ENCODE measurements around the gene PER1. TPM values are rescaled to one million over a fixed set of nuclear protein-coding genes. Genes with fewer than 3 reads are reported as not detected.

Gene PER1
- total and polyA plus RNA-seq, 9 of the 15 experiments (the other 6 are each of a cell fraction or from before 2014, with no cell fraction given), result 0.13 to 26.0 (median 3.4) TPM

DNA sequence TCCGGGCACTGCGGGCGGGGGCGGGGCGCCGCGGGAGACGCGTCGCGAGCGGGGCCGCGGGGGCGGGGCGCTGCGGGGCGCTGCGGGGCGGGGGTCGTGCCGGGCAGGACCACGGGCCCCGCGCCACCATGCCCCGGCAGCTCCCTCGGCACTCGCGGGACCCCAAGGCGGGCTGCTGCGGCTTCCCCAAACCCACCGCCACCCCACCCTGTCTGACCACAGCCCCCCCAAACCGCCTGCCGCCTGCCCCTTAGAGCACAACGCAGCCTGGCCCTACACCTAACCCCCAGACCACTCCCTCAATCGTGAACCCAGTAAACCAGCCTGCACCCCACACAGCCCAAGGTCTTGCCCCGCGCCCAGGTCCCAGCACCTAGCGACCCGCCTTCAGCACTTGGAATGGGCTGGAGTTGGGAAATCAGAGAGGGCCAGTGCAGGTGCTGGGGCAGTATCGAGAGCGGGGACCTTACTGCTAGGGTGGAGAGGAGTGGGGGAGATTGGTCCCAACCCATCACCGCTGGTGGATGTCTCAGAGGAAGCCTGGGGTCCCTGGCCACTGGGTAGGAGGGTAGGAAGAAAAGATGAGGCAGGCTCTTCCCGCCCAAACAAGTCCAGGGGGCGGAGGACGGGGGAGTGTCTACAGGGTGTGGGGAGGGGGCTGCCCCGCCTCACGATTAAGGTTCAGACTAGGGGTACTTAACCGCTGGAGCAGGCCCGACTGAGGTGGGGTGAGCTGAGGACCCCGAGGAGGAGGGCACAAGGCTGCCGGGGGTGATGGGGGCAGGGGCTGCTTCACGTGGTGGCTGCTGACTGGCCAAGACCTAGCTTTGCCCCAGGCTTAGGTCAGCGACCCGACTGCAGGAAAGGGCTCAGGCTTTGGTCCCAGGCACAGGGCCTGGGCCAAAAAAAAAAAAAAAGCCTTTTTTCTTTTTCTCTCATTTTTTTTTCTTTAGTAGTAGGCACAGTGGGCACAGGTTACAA, 11.1 kb upstream of the PER1 start (continued):
- TF ChIP-seq, protein P1, sequence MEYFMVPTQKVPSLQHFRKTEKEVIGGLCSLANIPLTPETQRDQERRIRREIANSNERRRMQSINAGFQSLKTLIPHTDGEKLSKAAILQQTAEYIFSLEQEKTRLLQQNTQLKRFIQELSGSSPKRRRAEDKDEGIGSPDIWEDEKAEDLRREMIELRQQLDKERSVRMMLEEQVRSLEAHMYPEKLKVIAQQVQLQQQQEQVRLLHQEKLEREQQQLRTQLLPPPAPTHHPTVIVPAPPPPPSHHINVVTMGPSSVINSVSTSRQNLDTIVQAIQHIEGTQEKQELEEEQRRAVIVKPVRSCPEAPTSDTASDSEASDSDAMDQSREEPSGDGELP (CRISPR knock-in tag; IDR thresholded peaks at IDR 0.05; ENCODE audit: borderline replicate concordance), result 0 out of 2 replicates have a peak, but pooled peaks have one; percentile 5
- TF ChIP-seq SRSF1 (IDR thresholded peaks at IDR 0.05; ENCODE audit: low read depth, low read length) (no peak), ZNF143 (CRISPR knock-in tag; IDR thresholded peaks at IDR 0.05) (no peak), NR2C1 (IDR thresholded peaks at IDR 0.05) (no peak), NR2C1 (tag; IDR thresholded peaks at IDR 0.05) (no peak), ZNF780A (CRISPR knock-in tag; IDR thresholded peaks at IDR 0.05) (no peak), FOXA3 (CRISPR knock-in tag; conservative IDR thresholded peaks at IDR 0.05 in 1 of 2, IDR thresholded peaks at IDR 0.05 in 1 of 2) (no peak), TAF7 (tag; IDR thresholded peaks at IDR 0.05) (no peak), YBX1 (IDR thresholded peaks at IDR 0.05) (no peak), RBM15 (IDR thresholded peaks at IDR 0.05; ENCODE audit: insufficient read depth, low read length) (no peak), ZNF23 (CRISPR knock-in tag; IDR thresholded peaks at IDR 0.05) (no peak), MYNN (IDR thresholded peaks at IDR 0.05) (no peak), MYNN (CRISPR knock-in tag; IDR thresholded peaks at IDR 0.05) (no peak)
- TF ChIP-seq, protein P2, sequence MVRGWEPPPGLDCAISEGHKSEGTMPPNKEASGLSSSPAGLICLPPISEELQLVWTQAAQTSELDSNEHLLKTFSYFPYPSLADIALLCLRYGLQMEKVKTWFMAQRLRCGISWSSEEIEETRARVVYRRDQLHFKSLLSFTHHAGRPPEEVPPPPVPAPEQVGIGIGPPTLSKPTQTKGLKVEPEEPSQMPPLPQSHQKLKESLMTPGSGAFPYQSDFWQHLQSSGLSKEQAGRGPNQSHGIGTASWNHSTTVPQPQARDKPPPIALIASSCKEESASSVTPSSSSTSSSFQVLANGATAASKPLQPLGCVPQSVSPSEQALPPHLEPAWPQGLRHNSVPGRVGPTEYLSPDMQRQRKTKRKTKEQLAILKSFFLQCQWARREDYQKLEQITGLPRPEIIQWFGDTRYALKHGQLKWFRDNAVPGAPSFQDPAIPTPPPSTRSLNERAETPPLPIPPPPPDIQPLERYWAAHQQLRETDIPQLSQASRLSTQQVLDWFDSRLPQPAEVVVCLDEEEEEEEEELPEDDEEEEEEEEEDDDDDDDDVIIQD (CRISPR knock-in tag; IDR thresholded peaks at IDR 0.05), result no peak
- TF ChIP-seq, protein P3, sequence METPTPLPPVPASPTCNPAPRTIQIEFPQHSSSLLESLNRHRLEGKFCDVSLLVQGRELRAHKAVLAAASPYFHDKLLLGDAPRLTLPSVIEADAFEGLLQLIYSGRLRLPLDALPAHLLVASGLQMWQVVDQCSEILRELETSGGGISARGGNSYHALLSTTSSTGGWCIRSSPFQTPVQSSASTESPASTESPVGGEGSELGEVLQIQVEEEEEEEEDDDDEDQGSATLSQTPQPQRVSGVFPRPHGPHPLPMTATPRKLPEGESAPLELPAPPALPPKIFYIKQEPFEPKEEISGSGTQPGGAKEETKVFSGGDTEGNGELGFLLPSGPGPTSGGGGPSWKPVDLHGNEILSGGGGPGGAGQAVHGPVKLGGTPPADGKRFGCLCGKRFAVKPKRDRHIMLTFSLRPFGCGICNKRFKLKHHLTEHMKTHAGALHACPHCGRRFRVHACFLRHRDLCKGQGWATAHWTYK (CRISPR knock-in tag; IDR thresholded peaks at IDR 0.05), result no peak

Data from K562 (cell line).